GM18511 (cell line): ENCODE data around the gene FHIT.

Experiments
- ATAC-seq: cut with Tn5 transposase; IDR thresholded peaks from one replicate; pipeline ENCODE4 v1.9.1; 2021; ENCODE audit warnings: mild to moderate bottlenecking, moderate library complexity; ENCODE audit not compliant: unreplicated experiment

Gene FHIT

GRCh38 chr3:59769127-59769750, 1482.0 kb downstream of the FHIT start:
- no peak for ATAC-seq

GRCh38 chr3:59766200-59766872, 1484.9 kb downstream of the FHIT start:
- ATAC-seq: no peak

DNA sequence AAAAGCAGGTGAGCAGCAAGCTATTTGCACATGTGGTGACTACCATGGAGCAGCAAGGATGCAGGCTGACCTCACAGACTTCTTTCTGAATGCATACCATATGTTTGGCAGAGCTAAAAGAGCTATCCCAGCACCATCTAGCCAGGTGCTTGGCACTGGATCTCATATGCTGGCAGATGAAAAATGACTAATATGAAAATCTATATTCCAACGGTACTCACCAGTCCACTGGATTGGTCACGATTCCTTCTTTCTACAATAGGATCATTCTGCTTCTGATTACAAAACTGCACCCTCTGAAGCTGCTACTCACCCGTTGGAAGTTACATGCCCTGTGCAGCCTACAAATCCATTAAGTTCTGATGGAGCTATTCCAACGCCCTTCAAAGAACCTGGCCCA, 1487.1 kb downstream of the FHIT start:
- ATAC-seq: no peak

GRCh38 chr3:59762941-59763340, 1488.3 kb downstream of the FHIT start:
- no peak for ATAC-seq

GRCh38 chr3:59759298-59760031, 1491.8 kb downstream of the FHIT start:
- no peak for ATAC-seq

DNA sequence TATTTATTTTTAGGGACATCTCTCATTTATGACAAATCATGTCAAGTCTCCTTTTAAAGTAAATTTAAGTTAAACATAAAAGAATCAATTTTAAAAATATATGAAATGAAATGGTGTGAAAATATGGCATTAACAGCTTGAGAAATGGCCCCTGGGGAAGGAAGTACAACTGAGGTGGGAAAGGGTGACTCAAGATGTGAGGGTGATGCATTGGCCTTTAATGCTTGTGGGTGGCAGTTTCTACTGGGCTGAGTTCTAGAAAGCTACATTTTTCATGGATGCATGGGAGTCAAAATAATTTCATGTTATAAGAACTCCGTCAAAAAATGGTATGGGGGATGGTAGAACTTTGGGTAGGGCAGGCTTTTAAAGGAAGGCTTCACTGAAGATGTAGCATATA, 1492.6 kb downstream of the FHIT start:
- ATAC-seq: no peak

DNA sequence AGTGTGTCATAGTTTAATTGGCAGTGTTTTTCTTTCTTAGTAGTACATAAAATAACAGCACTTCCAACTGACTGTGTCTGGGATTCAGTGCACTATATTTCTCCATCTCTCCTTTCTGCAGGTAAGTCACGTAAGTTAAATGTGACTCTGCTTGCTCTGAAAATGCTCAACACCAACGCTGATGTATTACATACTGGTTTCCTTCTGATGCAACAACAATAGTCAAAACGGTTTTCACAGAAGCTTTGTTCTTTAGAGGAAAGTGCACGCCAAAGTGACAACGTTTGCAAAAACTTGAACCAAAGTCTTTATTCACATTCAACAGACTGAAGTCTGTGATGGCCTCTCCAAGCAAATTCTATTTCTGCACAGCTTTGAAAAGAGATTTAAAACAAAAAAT, 1494.3 kb downstream of the FHIT start:
- ATAC-seq: no peak

GRCh38 chr3:59754456-59755129, 1496.7 kb downstream of the FHIT start:
- no peak for ATAC-seq

DNA sequence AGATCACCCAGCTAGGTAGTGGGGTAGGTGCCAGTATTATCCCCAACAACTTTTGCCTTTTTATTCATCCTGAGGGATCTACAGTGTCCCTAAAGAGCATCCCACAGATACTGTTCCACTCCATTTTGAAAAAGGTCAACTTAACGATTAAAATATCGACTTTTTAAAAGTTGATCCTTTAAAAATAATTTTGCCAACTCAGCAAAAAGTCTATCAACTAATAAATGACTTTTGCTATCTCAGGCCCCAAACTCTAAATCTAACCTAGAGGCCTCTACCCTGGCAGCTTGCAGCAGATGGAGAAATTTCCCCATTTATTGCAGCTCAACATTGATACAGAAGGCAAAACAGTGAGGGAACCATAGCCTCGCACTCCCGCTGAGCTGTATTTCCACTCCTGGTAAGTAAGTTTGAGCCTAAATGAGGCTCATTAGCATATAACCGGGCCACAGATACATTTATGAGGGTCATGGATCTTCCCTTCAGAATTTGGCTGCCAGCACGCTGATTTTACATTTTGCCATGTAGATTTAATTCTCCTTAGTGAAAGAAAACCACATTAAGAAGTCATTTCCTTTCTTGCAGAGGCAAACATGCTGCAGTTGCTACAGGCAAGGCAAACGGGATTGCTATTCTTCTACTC, 1497.3 kb downstream of the FHIT start:
- ATAC-seq: no peak

- no peak for ATAC-seq
Measured at GRCh38 chr3:59752925-59753324, 1498.3 kb downstream of the FHIT start.

GRCh38 chr3:59751606-59752005, 1499.6 kb downstream of the FHIT start:
- no peak for ATAC-seq

DNA sequence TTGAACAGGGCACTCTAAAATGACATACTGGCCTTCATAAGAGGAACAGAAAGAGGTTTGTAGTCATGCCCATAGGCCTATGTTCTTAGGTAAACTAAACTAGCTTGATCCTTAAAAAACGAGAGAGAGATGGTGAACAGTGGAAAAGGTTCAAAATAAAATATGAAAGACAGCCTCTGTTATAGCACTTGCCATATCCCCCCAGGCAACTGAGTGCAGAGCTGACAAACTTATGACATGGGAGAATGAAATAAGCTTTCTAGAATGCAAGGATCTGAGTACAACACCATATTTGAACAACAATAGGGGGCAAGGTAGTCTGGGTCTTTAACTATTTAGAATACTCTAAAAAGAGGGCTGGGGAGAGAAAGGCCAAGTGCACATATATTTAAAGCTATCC, 1500.9 kb downstream of the FHIT start:
- no peak for ATAC-seq

GRCh38 chr3:59749291-59749690, 1502.0 kb downstream of the FHIT start:
- no peak for ATAC-seq

- ATAC-seq: no peak
Measured at GRCh38 chr3:59746585-59746984, 1504.7 kb downstream of the FHIT start.

GRCh38 chr3:59737241-59737640, 1514.0 kb downstream of the FHIT start:
- ATAC-seq: no peak

DNA sequence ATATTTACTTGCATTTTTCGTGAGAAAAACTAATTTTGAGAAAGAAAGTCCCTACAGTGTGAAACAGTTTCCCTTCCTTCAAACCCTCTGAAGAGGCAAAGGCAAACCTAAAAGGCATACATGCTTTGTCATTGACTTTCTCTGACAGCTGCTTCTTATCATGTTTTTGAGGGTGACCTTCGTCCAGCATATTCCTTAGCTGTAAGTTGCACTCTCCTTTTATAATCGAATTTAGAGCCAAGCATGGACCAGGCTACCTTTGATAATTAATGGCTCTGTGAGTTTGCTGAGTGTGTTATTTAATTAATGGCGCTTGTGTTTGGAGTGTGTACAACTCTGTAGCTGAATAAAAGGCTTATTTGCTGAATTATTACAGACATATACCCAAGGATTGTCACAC, 1517.2 kb downstream of the FHIT start:
- no peak for ATAC-seq

GRCh38 chr3:59733041-59733809, 1518.0 kb downstream of the FHIT start:
- ATAC-seq: no peak

DNA sequence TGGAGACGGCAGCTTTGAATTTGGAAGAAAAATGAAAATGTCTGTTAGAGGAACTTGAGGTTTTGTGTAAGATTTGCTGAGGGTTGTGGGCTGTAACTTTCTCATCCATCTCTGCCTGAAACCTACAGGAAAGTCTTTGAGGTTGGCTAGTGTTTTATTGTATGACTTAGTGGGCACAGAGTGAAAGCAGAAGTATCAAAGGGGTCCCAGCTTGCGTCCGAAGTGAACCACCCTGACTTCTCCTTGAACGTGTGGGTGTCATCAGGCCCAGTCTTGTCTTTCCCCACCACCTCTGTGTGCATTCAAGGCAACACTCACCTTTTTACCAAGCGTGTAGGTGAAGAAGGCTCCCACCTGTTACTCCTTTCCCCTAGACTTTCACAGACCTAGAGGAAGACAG, 1519.3 kb downstream of the FHIT start:
- ATAC-seq: peak; percentile 61

GRCh38 chr3:59730591-59730990, 1520.7 kb downstream of the FHIT start:
- ATAC-seq: no peak

DNA sequence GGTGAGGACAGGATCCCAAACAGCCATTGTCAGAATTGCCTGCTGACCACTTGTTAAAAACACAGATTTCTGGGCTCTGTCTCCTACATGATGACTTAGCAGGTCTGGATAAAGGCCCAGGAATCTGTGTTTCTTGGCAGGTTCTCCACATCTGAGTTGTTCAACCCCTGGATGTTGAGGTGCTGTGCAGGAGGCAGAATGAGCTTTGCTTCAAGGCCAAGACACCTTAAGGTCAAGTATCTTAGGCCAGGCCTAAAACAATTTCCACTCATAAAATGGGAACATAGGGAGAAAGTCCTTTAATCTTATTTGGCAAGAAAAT, 1522.7 kb downstream of the FHIT start:
- ATAC-seq: no peak
